Progenitor cell of endocrine pancreas (in vitro differentiated cells): ENCODE data around the gene ZNF888. TPM values are rescaled to one million over a fixed set of nuclear protein-coding genes. Genes with fewer than 3 reads are reported as not detected.
"Not testable (repeated sequence)": the region's sequence is repeated elsewhere in the genome, so short reads cannot be mapped to it uniquely, and the experiment has no call there.

ENCODE experiments used
- DNase-seq: peaks from one replicate; pipeline ENCODE4 v3.0.0; 2021; ENCODE audit warnings: low spot score; ENCODE audit not compliant: unreplicated experiment
- H3K27ac Mint-ChIP-seq: 2 replicates; pipeline ENCODE4 v1.8.0; 2021; ENCODE audit warnings: mild to moderate bottlenecking, moderate library complexity, mixed read lengths
- H3K27me3 Mint-ChIP-seq: 2 replicates; pipeline ENCODE4 v1.8.0; 2021; ENCODE audit warnings: mixed read lengths
- H3K36me3 Mint-ChIP-seq: 2 replicates; pipeline ENCODE4 v1.8.0; 2022; ENCODE audit warnings: mixed read lengths; ENCODE audit not compliant: insufficient read depth
- H3K4me1 Mint-ChIP-seq: 2 replicates; pipeline ENCODE4 v1.8.0; 2021; ENCODE audit warnings: low read depth, mixed read lengths
- H3K4me3 Mint-ChIP-seq: 2 replicates; pipeline ENCODE4 v1.8.0; 2021; ENCODE audit warnings: low read depth, mild to moderate bottlenecking, moderate library complexity, mixed read lengths
- H3K9me3 Mint-ChIP-seq: 2 replicates; pipeline ENCODE4 v1.8.0; 2021; ENCODE audit warnings: low read depth, mixed read lengths
- total RNA-seq: library from RNA; stranded (reverse); gene quantifications from 2 replicates; pipeline ENCODE4 v1.2.1, GENCODE V29; 2021
- TF ChIP-seq, protein P1 (sequence below): fragments of 200-600 bp; sonication (generic); IDR thresholded peaks from one replicate; pipeline ENCODE4 v1.5.0; 2021; ENCODE audit warnings: antibody characterized with exemption, mild to moderate bottlenecking; ENCODE audit not compliant: unreplicated experiment

Gene ZNF888
- total RNA-seq, 1 donor from 2014 or later, result 16.0 TPM

GRCh38 chr19:52936151-52936953 lies 13.1 kb upstream of the ZNF888 start:
- no peaks in the 10 kb centered on the region for H3K9me3 Mint-ChIP-seq
- H3K4me1 Mint-ChIP-seq, result peaks cover 45% of the 10 kb centered on the region
- H3K4me3 Mint-ChIP-seq, result peak overlapping the region; percentile 43
- H3K27me3 Mint-ChIP-seq, result no peaks in the 10 kb centered on the region
- TF ChIP-seq, protein P1, sequence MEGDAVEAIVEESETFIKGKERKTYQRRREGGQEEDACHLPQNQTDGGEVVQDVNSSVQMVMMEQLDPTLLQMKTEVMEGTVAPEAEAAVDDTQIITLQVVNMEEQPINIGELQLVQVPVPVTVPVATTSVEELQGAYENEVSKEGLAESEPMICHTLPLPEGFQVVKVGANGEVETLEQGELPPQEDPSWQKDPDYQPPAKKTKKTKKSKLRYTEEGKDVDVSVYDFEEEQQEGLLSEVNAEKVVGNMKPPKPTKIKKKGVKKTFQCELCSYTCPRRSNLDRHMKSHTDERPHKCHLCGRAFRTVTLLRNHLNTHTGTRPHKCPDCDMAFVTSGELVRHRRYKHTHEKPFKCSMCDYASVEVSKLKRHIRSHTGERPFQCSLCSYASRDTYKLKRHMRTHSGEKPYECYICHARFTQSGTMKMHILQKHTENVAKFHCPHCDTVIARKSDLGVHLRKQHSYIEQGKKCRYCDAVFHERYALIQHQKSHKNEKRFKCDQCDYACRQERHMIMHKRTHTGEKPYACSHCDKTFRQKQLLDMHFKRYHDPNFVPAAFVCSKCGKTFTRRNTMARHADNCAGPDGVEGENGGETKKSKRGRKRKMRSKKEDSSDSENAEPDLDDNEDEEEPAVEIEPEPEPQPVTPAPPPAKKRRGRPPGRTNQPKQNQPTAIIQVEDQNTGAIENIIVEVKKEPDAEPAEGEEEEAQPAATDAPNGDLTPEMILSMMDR, result no peak
- peaks cover 31% of the 10 kb centered on the region for H3K36me3 Mint-ChIP-seq
- H3K27ac Mint-ChIP-seq, result peak overlapping the region; percentile 97
- DNase-seq, result no peak

- no peaks in the 10 kb centered on the region for H3K9me3 Mint-ChIP-seq
- no peak overlapping the region for H3K4me3 Mint-ChIP-seq
- DNase-seq, result no peak
- no peaks in the 10 kb centered on the region for H3K27me3 Mint-ChIP-seq
- peaks cover 31% of the 10 kb centered on the region for H3K36me3 Mint-ChIP-seq
- TF ChIP-seq, protein P1, result no peak
- H3K27ac Mint-ChIP-seq, result peak overlapping the region; percentile 97
- peaks cover 42% of the 10 kb centered on the region for H3K4me1 Mint-ChIP-seq
Measured at GRCh38 chr19:52935434-52935833, 12.2 kb upstream of the ZNF888 start.

- H3K4me1 Mint-ChIP-seq, result peaks cover 26% of the 10 kb centered on the region
- not testable (repeated sequence) for H3K27me3 Mint-ChIP-seq, DNase-seq, H3K9me3 Mint-ChIP-seq, H3K4me3 Mint-ChIP-seq
- peak overlapping the region; percentile 71 for H3K27ac Mint-ChIP-seq
- H3K36me3 Mint-ChIP-seq, result peaks cover 29% of the 10 kb centered on the region
Measured at GRCh38 chr19:52924641-52925040, 1.4 kb upstream of the ZNF888 start.

DNA sequence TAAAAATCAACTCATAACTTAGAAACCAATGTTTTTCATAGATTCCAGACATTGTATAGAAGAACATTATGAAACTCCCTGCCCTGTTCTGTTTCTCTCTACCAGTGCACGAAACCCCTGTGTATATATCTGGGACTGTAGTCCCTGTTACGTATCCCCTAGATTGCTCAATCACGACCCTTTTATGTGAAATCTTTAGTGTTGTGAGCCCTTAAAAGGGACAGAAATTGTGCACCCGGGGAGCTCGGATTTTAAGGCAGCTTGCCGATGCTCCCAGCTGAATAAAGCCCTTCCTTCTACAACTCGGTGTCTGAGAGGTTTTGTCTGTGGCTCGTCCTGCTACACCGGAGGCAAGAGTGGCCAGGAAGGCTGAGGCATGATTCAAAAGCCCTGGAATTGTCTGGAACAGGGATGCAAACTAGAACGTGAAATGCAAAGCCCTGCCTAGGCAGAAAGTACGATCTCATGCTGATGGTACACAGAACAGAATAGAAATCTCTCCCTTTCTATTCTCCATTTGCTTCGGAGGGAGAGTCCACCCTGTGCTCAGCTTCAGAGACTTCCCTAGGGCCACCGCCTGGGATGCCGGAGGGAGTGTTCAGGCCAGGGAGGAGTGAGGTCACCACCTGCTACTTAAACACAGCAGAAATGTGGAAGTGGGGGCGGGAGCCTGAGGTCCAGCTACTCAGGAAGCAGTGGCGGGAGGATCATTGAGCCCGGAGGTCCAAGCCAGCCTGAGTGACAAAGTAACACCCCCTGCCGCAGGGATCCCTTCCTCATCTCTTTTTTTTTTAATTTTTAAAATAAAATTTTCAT lies 758 bp upstream of the ZNF888 start:
- peaks cover 24% of the 10 kb centered on the region for H3K36me3 Mint-ChIP-seq
- TF ChIP-seq, protein P1, result no peak
- no peaks in the 10 kb centered on the region for H3K9me3 Mint-ChIP-seq
- H3K27me3 Mint-ChIP-seq, result no peaks in the 10 kb centered on the region
- H3K4me1 Mint-ChIP-seq, result peaks cover 26% of the 10 kb centered on the region
- H3K4me3 Mint-ChIP-seq, result peak overlapping the region; percentile 90
- H3K27ac Mint-ChIP-seq, result peak overlapping the region; percentile 98
- no peak for DNase-seq

DNA sequence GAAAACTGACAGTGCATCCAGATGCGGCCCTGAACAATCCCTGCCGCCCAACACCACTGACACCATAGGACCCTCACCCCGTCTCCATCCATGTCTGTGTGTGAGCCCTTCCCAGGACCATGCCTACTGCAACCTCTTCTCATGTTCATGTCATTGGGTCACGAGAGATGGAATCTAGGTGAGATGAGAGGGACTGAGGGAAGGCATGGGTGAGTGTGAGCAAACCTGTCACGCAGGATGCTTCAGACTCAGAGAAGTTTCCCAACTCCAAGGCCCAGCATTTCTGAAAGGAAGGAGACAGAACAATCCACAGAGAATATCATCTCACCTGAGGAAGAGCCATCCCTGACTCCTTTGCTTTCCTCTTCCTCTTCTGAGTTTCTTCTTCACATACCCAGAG lies 5.7 kb downstream of the ZNF888 start:
- Mint-ChIP-seq H3K27me3 (no peaks in the 10 kb centered on the region), H3K4me3 (no peak overlapping the region), H3K9me3 (no peaks in the 10 kb centered on the region), H3K4me1 (peaks cover 13% of the 10 kb centered on the region), H3K27ac (no peak overlapping the region), H3K36me3 (peaks cover 19% of the 10 kb centered on the region)
- TF ChIP-seq, protein P1, result no peak
- no peak for DNase-seq
